ENCODE data around the gene COG3. TPM values are rescaled to one million over a fixed set of nuclear protein-coding genes. Genes with fewer than 3 reads are reported as not detected.

COG3 gene
- total RNA-seq, 1 experiment from 2014 or later, result 17.6 TPM

DNA sequence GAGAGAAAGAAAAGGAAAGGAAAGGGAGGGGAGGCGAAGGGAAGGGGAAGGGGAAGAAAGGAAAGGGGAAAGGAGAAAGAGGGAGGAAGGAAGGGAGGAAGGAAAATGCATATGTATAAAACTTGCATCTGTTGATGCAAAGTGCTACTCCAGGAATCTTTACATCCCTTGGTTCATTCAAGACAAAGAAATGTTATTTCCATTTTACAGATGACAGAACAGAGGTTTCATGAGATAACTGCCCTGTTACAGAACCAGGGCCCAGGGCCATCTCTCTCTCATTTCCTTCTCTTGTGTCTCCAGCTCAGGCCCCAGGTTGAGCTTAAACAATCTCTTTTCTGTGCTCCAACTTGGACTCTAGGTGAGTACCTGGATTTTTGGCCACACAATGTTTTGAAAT lies 44.8 kb upstream of the COG3 start:
- Histone ChIP-seq H4K20me1 (ENCODE audit: insufficient read depth) (no peaks in the 10 kb centered on the region), H3K9me2 (ENCODE audit: insufficient read depth) (no peaks in the 10 kb centered on the region), H3K4me1 (ENCODE audit: control insufficient read depth in 1 of 2, insufficient read depth in 2 of 2, low read length in 2 of 2) (peaks cover 4 to 13% of the 10 kb centered on the region in 2 experiments; a peak in 3 of 4 replicates), H3K9ac (ENCODE audit: low read length) (no peak overlapping the region), H3K79me2 (ENCODE audit: insufficient read depth, low read length) (peaks cover 12% of the 10 kb centered on the region), H3K4me2 (ENCODE audit: low read length) (no peak overlapping the region), H2AFZ (ENCODE audit: low read depth, low read length, poor library complexity, severe bottlenecking) (no peak overlapping the region), H3K27ac (ENCODE audit: low read depth, low read length) (no peak overlapping the region), H3K4me3 (replicated peaks in 1 of 2; ENCODE audit: low read depth in 1 of 2, low read length in 2 of 2) (no peak overlapping the region), H3K27me3 (ENCODE audit: insufficient read depth, low read length) (no peaks in the 10 kb centered on the region), H3K9me3 (ENCODE audit: control insufficient read depth in 1 of 2, insufficient read depth in 1 of 2, low read depth in 1 of 2, low read length in 2 of 2) (no peaks in the 10 kb centered on the region), H3K36me3 (ENCODE audit: control insufficient read depth in 1 of 2, insufficient read depth in 2 of 2, low read length in 2 of 2) (no peaks in the 10 kb centered on the region)
- DNase-seq (ENCODE audit: low read depth, low spot score) (no peak), ATAC-seq (no peak)
- TF ChIP-seq, protein P1, sequence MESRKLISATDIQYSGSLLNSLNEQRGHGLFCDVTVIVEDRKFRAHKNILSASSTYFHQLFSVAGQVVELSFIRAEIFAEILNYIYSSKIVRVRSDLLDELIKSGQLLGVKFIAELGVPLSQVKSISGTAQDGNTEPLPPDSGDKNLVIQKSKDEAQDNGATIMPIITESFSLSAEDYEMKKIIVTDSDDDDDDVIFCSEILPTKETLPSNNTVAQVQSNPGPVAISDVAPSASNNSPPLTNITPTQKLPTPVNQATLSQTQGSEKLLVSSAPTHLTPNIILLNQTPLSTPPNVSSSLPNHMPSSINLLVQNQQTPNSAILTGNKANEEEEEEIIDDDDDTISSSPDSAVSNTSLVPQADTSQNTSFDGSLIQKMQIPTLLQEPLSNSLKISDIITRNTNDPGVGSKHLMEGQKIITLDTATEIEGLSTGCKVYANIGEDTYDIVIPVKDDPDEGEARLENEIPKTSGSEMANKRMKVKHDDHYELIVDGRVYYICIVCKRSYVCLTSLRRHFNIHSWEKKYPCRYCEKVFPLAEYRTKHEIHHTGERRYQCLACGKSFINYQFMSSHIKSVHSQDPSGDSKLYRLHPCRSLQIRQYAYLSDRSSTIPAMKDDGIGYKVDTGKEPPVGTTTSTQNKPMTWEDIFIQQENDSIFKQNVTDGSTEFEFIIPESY (IDR thresholded peaks at IDR 0.05; ENCODE audit: extremely low read depth, insufficient replicate concordance, low read length), result no peak
- no peak for TF ChIP-seq ZFX (IDR thresholded peaks at IDR 0.05)
- TF ChIP-seq, protein P2, sequence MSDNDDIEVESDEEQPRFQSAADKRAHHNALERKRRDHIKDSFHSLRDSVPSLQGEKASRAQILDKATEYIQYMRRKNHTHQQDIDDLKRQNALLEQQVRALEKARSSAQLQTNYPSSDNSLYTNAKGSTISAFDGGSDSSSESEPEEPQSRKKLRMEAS (IDR thresholded peaks at IDR 0.05), result no peak
- TF ChIP-seq, protein P3, sequence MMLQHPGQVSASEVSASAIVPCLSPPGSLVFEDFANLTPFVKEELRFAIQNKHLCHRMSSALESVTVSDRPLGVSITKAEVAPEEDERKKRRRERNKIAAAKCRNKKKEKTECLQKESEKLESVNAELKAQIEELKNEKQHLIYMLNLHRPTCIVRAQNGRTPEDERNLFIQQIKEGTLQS (IDR thresholded peaks at IDR 0.05), result no peak
- no peak for TF ChIP-seq SIN3A (IDR thresholded peaks at IDR 0.05; ENCODE audit: low read depth)
- TF ChIP-seq, protein P4, sequence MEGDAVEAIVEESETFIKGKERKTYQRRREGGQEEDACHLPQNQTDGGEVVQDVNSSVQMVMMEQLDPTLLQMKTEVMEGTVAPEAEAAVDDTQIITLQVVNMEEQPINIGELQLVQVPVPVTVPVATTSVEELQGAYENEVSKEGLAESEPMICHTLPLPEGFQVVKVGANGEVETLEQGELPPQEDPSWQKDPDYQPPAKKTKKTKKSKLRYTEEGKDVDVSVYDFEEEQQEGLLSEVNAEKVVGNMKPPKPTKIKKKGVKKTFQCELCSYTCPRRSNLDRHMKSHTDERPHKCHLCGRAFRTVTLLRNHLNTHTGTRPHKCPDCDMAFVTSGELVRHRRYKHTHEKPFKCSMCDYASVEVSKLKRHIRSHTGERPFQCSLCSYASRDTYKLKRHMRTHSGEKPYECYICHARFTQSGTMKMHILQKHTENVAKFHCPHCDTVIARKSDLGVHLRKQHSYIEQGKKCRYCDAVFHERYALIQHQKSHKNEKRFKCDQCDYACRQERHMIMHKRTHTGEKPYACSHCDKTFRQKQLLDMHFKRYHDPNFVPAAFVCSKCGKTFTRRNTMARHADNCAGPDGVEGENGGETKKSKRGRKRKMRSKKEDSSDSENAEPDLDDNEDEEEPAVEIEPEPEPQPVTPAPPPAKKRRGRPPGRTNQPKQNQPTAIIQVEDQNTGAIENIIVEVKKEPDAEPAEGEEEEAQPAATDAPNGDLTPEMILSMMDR (IDR thresholded peaks at IDR 0.05 in 2 of 3, conservative IDR thresholded peaks at IDR 0.05 in 1 of 3; ENCODE audit: borderline replicate concordance in 1 of 3, insufficient read depth in 1 of 3, low read depth in 2 of 3, low read length in 2 of 3), result no peak
- TF ChIP-seq YY1 (IDR thresholded peaks at IDR 0.05; ENCODE audit: extremely low read depth, insufficient replicate concordance, low read depth, low read length), result no peak
- no peak for TF ChIP-seq ELF1 (IDR thresholded peaks at IDR 0.05; ENCODE audit: borderline replicate concordance, low read depth)
- no peak for TF ChIP-seq EZH2 (IDR thresholded peaks at IDR 0.05)
- no peak for TF ChIP-seq ZNF274 (IDR thresholded peaks at IDR 0.05; ENCODE audit: low read depth, low read length)
- no peak for TF ChIP-seq EGR1 (IDR thresholded peaks at IDR 0.05; ENCODE audit: low read depth)
- no peak for TF ChIP-seq POLR2A (IDR thresholded peaks at IDR 0.05; ENCODE audit: borderline replicate concordance, extremely low read depth, insufficient read depth, insufficient read length)
- no peak for TF ChIP-seq EZH2phosphoT487 (IDR thresholded peaks at IDR 0.05; ENCODE audit: borderline replicate concordance)
- TF ChIP-seq FOSL1 (IDR thresholded peaks at IDR 0.05; ENCODE audit: low read depth), result no peak
- TF ChIP-seq POLR2AphosphoS5 (IDR thresholded peaks at IDR 0.05; ENCODE audit: low read depth, low read length), result no peak
- TF ChIP-seq SP1 (IDR thresholded peaks at IDR 0.05; ENCODE audit: low read depth), result no peak
- TF ChIP-seq CBX3 (IDR thresholded peaks at IDR 0.05; ENCODE audit: low read depth), result no peak
- intact Hi-C loops (cut with micrococcal nuclease), result no loop called here
- POLR2A ChIA-PET, result no interaction called here
- no TSS peak for BruUV-seq (replicated peaks)
- RAD21 ChIA-PET (ENCODE audit: low non-redundant PET in 1 of 2, low total read pairs in 2 of 2, uncharacterized antibody in 2 of 2, unreplicated experiment in 2 of 2), result no interaction called here
- CTCF ChIA-PET, result no interaction called here
